IPS DF 4.7 (cell line): ENCODE measurements around the gene UBE2I.

Experiments used
- DNase-seq: peaks from one replicate; pipeline ENCODE4 v3.0.0-alpha.2; 2013; ENCODE audit warnings: low spot score; ENCODE audit errors: extremely low read depth

The UBE2I gene

DNA sequence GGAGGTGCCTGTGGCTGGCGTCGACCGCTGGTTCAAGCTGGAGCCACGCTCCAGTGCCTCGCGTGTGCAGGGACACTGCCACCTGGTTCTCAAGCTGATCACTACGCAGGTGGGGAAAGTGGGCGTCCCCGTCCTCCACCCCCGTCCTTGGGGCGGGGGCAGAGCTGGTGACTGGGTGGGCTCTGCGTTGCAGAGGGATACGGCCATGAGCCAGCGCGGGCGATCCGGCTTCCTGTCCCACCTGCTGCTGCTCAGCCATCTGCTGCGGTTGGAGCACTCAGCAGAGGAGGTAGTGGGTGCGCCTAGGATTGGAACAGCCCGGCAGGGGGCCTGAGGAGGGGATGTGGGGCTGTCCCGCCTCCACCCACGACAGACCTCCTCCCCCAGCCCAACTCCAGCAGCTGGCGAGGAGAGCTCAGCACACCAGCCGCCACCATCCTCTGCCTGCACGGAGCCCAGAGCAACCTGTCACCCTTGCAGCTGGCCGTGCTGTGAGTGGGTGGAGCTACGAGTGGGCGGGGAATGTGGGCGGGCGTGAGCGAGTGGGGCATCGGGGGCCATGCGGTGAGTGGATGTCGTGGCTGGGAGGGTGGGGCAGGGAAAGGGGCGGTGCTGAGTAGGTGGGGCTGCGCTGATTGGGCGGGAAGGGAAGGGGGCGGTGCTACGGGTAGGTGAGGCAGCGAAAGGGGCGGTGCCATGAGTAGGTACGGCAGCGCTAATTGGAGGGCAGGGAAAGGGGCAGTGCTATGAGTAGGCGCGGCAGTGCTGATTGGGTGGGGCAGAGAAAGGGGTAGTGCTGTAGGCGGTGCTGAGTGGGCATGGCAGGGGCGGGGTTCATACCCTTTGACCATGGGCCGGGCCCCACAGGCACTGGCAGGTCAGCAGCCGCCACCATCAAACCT, 33.3 kb downstream of the UBE2I start:
- DNase-seq: peak; percentile 86

DNA sequence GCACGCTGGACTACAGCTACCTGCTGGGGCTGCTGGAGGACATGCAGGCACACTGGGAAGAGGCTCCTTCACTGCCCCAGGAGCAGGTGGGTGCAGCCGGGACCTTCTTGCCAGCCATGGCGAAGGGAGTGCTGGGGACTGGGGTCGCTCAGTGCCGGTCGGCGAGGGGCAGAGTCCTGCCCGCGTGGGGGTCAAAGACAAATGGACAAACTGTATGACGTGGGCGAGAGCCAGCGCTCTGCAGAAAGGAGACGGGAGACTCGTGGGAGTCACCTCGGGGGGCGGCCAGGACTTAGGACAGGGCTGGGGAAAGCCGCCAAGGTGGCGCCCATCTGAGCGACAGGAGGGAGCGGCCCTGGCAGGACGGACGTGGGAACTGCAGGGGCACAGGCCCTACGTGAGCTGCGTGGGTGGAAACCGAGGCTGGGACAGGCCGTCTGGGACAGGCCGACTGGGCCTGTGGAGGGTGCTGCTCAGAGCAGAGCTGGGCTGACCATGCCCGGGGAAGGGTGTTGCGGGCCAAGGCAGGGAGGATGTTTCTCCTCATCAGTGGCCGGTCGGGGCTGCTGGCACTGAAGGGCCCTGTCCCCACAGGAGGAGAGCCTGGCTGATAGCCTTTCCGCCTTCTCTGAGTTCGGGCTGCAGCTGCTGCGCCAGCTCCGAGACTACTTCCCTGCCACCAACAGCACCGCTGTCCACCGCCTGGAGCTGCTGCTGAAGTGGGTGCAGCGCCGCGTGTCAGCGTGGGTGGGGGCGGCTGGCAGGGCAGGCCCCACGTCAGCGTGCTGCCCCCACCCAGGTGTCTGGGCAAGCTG, 34.2 kb downstream of the UBE2I start:
- no peak for DNase-seq

- no peak for DNase-seq
Observed at GRCh38 chr16:1344499-1344898, 35.1 kb downstream of the UBE2I start.

- DNase-seq: no peak
Observed at GRCh38 chr16:1345087-1345486, 35.7 kb downstream of the UBE2I start.

GRCh38 chr16:1345651-1346421, 36.4 kb downstream of the UBE2I start:
- DNase-seq: no peak

GRCh38 chr16:1346422-1347285, 37.2 kb downstream of the UBE2I start:
- DNase-seq: no peak

GRCh38 chr16:1347286-1347855, 37.9 kb downstream of the UBE2I start:
- no peak for DNase-seq

DNA sequence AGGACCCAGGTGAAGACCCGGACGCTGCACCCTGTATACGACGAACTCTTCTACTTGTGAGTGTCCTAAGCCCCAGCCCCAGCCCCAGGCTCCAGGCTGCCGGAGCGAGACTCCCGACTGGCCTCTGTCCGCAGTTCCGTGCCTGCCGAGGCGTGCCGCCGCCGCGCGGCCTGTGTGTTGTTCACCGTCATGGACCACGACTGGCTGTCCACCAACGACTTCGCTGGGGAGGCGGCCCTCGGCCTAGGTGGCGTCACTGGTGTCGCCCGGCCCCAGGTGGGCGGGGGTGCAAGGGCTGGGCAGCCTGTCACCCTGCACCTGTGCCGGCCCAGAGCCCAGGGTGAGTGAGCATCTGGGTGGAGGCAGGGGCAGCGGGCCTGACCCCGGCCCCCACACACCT, 38.5 kb downstream of the UBE2I start:
- DNase-seq: no peak

DNA sequence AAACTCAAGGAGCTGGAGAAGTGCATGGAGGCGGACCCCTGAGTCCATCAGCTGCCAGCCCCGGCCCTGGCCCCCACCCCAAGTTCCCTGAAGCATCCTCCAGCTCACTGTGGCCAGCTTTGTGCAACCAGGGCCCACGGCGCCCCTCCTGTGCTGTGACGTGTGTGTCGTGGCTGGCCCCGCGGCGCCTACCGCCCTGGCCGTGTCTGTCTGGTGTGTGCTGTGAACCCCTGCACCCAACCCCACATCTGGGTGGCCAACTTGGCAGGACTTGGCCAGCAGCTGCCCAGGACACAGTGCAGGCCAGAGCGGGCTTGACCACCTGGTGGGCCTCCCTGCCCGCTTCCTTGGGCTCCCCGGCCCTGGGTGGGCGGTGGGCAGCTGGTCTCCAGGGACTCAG, 39.0 kb downstream of the UBE2I start:
- no peak for DNase-seq

- no peak for DNase-seq
Observed at GRCh38 chr16:1348926-1349325, 39.5 kb downstream of the UBE2I start.

DNA sequence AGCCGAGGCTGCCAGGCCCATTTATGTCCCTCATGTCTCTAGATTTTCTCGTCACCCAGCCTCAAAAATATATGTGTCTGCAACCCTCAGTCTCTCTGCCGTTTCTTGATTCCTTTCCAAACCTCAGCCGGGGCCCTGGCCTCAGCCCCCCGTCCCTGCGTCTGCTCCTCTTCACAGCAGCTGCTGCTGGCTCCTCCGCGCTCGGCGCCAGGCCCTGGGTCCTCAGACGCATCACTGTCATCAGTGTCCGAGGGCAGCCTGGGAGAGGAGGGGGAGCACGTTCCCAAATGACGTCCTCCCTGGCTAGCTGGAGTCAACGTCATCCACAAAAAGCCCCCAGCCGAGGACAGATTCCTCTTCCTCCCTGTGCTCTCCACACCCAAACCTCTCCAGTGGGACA, 39.9 kb downstream of the UBE2I start:
- no peak for DNase-seq

DNA sequence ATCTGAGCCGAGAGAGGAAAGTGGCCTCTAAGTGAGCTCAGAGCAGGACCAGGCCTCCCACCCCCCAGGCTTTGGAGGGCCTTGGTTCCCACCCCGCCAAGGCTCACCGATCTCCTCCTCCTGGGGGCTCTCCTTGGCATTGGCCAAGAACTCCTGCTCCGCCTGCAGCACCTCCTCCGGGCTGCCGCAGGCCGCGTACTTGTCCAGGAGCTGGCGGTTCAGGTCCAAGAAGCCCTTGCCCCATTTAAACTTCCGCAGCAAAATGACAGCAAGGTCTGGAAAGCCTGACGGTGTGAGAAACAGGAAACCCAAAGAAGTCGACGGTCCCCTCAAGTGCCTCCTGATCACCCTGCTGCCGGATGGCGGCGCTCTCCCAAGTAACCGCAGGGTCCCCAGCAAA, 40.5 kb downstream of the UBE2I start:
- no peak for DNase-seq

DNA sequence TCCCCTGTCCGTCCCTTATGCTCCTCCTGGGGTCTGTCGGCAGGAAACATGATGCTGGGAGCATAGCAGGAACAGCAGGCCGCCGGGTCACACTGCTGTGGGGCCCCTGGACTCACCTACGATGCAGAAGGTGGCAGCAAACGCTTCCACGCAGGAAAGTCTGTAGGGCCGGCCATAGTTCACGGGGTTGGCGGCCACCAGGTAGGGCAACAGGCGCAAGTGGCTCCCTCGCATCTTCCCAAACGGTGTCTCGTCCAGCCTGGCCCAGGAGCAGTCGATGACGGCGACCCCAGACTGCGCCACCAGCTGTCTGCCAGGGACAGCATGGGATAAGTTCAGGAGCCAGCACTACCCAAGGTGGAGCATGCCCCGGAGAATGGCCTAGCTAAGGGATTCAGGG, 41.3 kb downstream of the UBE2I start:
- no peak for DNase-seq

- DNase-seq: no peak
Observed at GRCh38 chr16:1351215-1351581, 41.8 kb downstream of the UBE2I start.

DNA sequence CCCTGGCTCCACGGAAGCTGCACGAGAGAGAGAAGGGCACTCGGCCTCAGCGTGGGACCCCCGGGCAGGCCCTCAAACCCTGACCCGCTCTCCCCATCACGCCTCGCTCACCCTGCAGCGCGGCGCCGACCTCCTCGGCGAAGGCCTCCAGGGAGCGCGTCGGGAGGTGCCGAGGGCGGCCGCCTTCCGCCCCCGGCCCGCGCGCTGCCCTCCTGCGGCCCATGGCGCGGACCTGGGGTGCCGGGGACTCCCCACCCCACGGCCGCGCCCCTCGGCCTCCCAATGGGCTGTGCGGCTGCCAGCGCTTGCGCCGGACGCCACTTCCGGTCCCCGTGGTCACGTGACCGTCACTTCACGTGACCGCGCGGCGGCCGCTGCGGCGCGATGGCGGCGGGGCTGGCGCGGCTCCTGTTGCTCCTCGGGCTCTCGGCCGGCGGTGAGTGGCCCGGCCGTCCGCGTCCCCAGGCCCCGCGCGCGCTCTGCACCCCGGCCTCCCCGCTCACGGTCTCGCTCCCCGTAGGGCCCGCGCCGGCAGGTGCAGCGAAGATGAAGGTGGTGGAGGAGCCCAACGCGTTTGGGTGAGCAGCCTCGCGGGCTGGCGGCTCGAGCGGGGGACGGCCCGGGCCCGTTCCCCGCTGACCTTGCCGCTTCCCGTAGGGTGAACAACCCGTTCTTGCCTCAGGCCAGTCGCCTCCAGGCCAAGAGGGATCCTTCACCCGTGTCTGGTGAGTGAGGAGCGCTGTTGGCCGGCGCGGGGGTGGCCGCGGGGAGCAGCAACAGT, 42.3 kb downstream of the UBE2I start, which contains the start of the genes GNPTG and TSR3:
Gene GNPTG (plus strand): TSS at position 350 of the 781 bp plus-strand sequence. CDS start 35 bp downstream, at position 385.
Gene TSR3 (minus strand): TSS at position 297 of the 781 bp plus-strand sequence. CDS start 74 bp downstream, at position 223.
- no peak for DNase-seq

- no peak for DNase-seq
Observed at GRCh38 chr16:1354815-1355540, 45.5 kb downstream of the UBE2I start.

DNA sequence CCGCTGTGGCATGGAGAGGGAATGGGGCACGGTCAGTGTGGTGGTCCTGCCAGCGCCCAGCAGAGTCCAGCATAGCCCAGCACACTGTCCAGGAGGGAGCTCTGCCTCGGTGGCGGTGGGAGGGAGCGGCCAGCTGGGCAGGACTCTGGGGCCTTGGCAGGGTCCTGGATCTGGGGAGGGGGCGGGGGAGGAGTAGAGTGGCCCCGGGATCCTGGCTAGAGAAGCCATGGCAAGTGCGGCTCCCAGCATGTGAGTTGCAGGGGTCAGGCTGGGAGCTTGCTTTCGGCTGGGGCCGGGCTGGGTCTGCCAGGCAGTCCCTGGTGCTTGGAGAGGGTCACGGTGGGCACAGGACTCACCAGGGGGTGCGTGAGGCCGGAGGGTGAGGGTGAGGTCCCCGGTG, 46.2 kb downstream of the UBE2I start:
- DNase-seq: no peak

- no peak for DNase-seq
Observed at GRCh38 chr16:1356061-1356900, 46.8 kb downstream of the UBE2I start.
